SK-N-SH treated with all-trans-retinoic acid at 6 μM for 48 hours (cell line): ENCODE results near the gene NBR1.
"Not testable (repeated sequence)": the region's sequence is repeated elsewhere in the genome, so short reads cannot be mapped to it uniquely, and the experiment has no call there.

Experiments
- ATAC-seq: fragments of 200-7000 bp; cut with Tn5 transposase; 3 replicates; pipeline ENCODE4 v1.9.1; 2020; ENCODE audit warnings: mild to moderate bottlenecking, moderate library complexity
- ARNTL ChIP-seq: fragments of 450-650 bp; formaldehyde crosslinking; IDR thresholded peaks from 2 replicates; pipeline ENCODE4 v1.5.0; 2020; ENCODE audit warnings: low read depth, mild to moderate bottlenecking, moderate library complexity, borderline replicate concordance
- BACH2 ChIP-seq: fragments of 250-450 bp; sonication (Bioruptor Pico); IDR thresholded peaks from 2 replicates; pipeline ENCODE4 v1.9.0; 2021; ENCODE audit warnings: mild to moderate bottlenecking, borderline replicate concordance
- CREB5 ChIP-seq: fragments of 250-450 bp; sonication (Bioruptor Pico); IDR thresholded peaks from 2 replicates; pipeline ENCODE4 v1.5.1; 2020; ENCODE audit warnings: low read depth, mild to moderate bottlenecking, moderate library complexity
- CSDC2 ChIP-seq: fragments of 250-450 bp; sonication (Bioruptor Pico); IDR thresholded peaks from 2 replicates; pipeline ENCODE4 v1.5.0; 2020; ENCODE audit warnings: mild to moderate bottlenecking, moderate library complexity
- CSRNP3 ChIP-seq: fragments of 250-450 bp; sonication (Bioruptor Pico); IDR thresholded peaks from 2 replicates; pipeline ENCODE4 v1.5.1; 2021; ENCODE audit warnings: mild to moderate bottlenecking, moderate library complexity
- ESRRG ChIP-seq: fragments of 250-450 bp; sonication (Bioruptor Pico); IDR thresholded peaks from 2 replicates; pipeline ENCODE4 v1.6.1; 2021; ENCODE audit warnings: mild to moderate bottlenecking
- GLIS3 ChIP-seq: fragments of 250-450 bp; sonication (Bioruptor Pico); IDR thresholded peaks from 2 replicates; pipeline ENCODE4 v1.5.0; 2020; ENCODE audit warnings: mild to moderate bottlenecking, moderate library complexity
- PATZ1 ChIP-seq: fragments of 250-450 bp; sonication (Bioruptor Pico); IDR thresholded peaks from 2 replicates; pipeline ENCODE4 v1.8.0; 2020; ENCODE audit warnings: mild to moderate bottlenecking, moderate library complexity, borderline replicate concordance
- POU6F1 ChIP-seq: fragments of 250-450 bp; sonication (Bioruptor Pico); IDR thresholded peaks from 2 replicates; pipeline ENCODE4 v1.8.0; 2021; ENCODE audit warnings: low read depth, mild to moderate bottlenecking, moderate library complexity, borderline replicate concordance
- PPARA ChIP-seq: fragments of 250-450 bp; sonication (Bioruptor Pico); IDR thresholded peaks from 2 replicates; pipeline ENCODE4 v1.5.0; 2020; ENCODE audit warnings: mild to moderate bottlenecking, borderline replicate concordance
- RARB ChIP-seq: fragments of 250-450 bp; sonication (Bioruptor Pico); IDR thresholded peaks from 2 replicates; pipeline ENCODE4 v1.8.0; 2021; ENCODE audit warnings: mild to moderate bottlenecking, moderate library complexity
- SNAI2 ChIP-seq: fragments of 250-450 bp; sonication (Bioruptor Pico); IDR thresholded peaks from 2 replicates; pipeline ENCODE4 v1.5.0; 2020; ENCODE audit warnings: mild to moderate bottlenecking, moderate library complexity
- TCF4 ChIP-seq: fragments of 250-450 bp; sonication (Bioruptor Pico); IDR thresholded peaks from 2 replicates; pipeline ENCODE4 v1.8.0; 2021; ENCODE audit warnings: mild to moderate bottlenecking, moderate library complexity, borderline replicate concordance
- TOX ChIP-seq: fragments of 250-450 bp; sonication (Bioruptor Pico); IDR thresholded peaks from 2 replicates; pipeline ENCODE4 v1.8.0; 2021; ENCODE audit warnings: mild to moderate bottlenecking, moderate library complexity, borderline replicate concordance
- ZC3H10 ChIP-seq: fragments of 250-450 bp; sonication (Bioruptor Pico); IDR thresholded peaks from 2 replicates; pipeline ENCODE4 v1.5.1; 2021; ENCODE audit warnings: mild to moderate bottlenecking, moderate library complexity
- ZFP3 ChIP-seq: fragments of 250-450 bp; sonication (Bioruptor Pico); IDR thresholded peaks from 2 replicates; pipeline ENCODE4 v1.5.0; 2020; ENCODE audit warnings: mild to moderate bottlenecking, moderate library complexity
- ZFP30 ChIP-seq: fragments of 450-650 bp; formaldehyde crosslinking; IDR thresholded peaks from 2 replicates; pipeline ENCODE4 v1.5.0; 2022; ENCODE audit warnings: mild to moderate bottlenecking, moderate library complexity
- ZNF70 ChIP-seq: fragments of 450-650 bp; formaldehyde crosslinking; IDR thresholded peaks from 2 replicates; pipeline ENCODE4 v1.5.0; 2020; ENCODE audit warnings: mild to moderate bottlenecking, moderate library complexity
- ZNF8 ChIP-seq: fragments of 450-650 bp; formaldehyde crosslinking; IDR thresholded peaks from 2 replicates; pipeline ENCODE4 v1.5.0; 2020; ENCODE audit warnings: mild to moderate bottlenecking, moderate library complexity

Gene NBR1

GRCh38 chr17:43183921-43184320 lies 12.9 kb downstream of the NBR1 start:
- no peak for ATAC-seq
- TF ChIP-seq ARNTL (no peak), PATZ1 (no peak), SNAI2 (CRISPR knock-in tag) (no peak), BACH2 (no peak), CSDC2 (no peak), CREB5 (CRISPR knock-in tag) (no peak), PPARA (no peak), ESRRG (CRISPR knock-in tag) (no peak), ZNF70 (CRISPR knock-in tag) (no peak), CSRNP3 (CRISPR knock-in tag) (no peak), GLIS3 (CRISPR knock-in tag) (no peak), ZNF8 (no peak), RARB (CRISPR knock-in tag) (no peak), ZC3H10 (no peak), ZFP3 (CRISPR knock-in tag) (no peak)

GRCh38 chr17:43186656-43187055 lies 15.6 kb downstream of the NBR1 start:
- ATAC-seq, result not testable (repeated sequence)

- ATAC-seq, result no peak
- TF ChIP-seq ARNTL, result no peak
Observed at GRCh38 chr17:43193251-43193650, 22.2 kb downstream of the NBR1 start.

- no peak for ATAC-seq
- TF ChIP-seq POU6F1 (CRISPR knock-in tag) (no peak), CREB5 (CRISPR knock-in tag) (no peak), ZC3H10 (no peak), SNAI2 (CRISPR knock-in tag) (no peak), TOX (CRISPR knock-in tag) (no peak), PPARA (no peak), TCF4 (CRISPR knock-in tag) (no peak), CSDC2 (no peak), ZNF70 (CRISPR knock-in tag) (no peak)
Observed at GRCh38 chr17:43199633-43200032, 28.6 kb downstream of the NBR1 start.

GRCh38 chr17:43200127-43200526 lies 29.1 kb downstream of the NBR1 start:
- TF ChIP-seq CSDC2 (no peak), ZNF70 (CRISPR knock-in tag) (no peak), ZFP30 (no peak), GLIS3 (CRISPR knock-in tag) (no peak), CSRNP3 (CRISPR knock-in tag) (no peak), ESRRG (CRISPR knock-in tag) (no peak), ARNTL (no peak), TOX (CRISPR knock-in tag) (no peak)
- TF ChIP-seq, all 23 proteins: peak for 0
- no peak for ATAC-seq

GRCh38 chr17:43203013-43203412 lies 32.0 kb downstream of the NBR1 start:
- ATAC-seq, result not testable (repeated sequence)
